GM19467 (cell line): ENCODE results near the gene CAMK1D.
"Not testable (repeated sequence)": the region's sequence is repeated elsewhere in the genome, so short reads cannot be mapped to it uniquely, and the experiment has no call there.

Source experiments
- ATAC-seq: cut with Tn5 transposase; IDR thresholded peaks from one replicate; pipeline ENCODE4 v1.9.1; 2021; ENCODE audit warnings: mild to moderate bottlenecking, moderate library complexity; ENCODE audit not compliant: unreplicated experiment

Gene CAMK1D

GRCh38 chr10:12340371-12340770, 9.0 kb upstream of the CAMK1D start:
- no peak for ATAC-seq

- no peak for ATAC-seq
Observed at GRCh38 chr10:12340937-12341336, 8.4 kb upstream of the CAMK1D start.

- ATAC-seq, result no peak
Observed at GRCh38 chr10:12341526-12341925, 7.8 kb upstream of the CAMK1D start.

GRCh38 chr10:12344375-12345110, 4.8 kb upstream of the CAMK1D start:
- no peak for ATAC-seq

- ATAC-seq, result no peak
Observed at GRCh38 chr10:12346707-12347106, 2.6 kb upstream of the CAMK1D start.

- ATAC-seq, result no peak
Observed at GRCh38 chr10:12348294-12348869, 965 bp upstream of the CAMK1D start.

- ATAC-seq, result peak; percentile 51
Observed at GRCh38 chr10:12349629-12350166, 351 bp downstream of the CAMK1D start.

- peak; percentile 30 for ATAC-seq
Observed at GRCh38 chr10:12350167-12350872, 973 bp downstream of the CAMK1D start.

- ATAC-seq, result no peak
Observed at GRCh38 chr10:12350925-12351324, 1.6 kb downstream of the CAMK1D start.

GRCh38 chr10:12351447-12351846, 2.1 kb downstream of the CAMK1D start:
- no peak for ATAC-seq

- ATAC-seq, result no peak
Observed at GRCh38 chr10:12351889-12352288, 2.5 kb downstream of the CAMK1D start.

GRCh38 chr10:12353399-12354242, 4.3 kb downstream of the CAMK1D start:
- no peak for ATAC-seq

- not testable (repeated sequence) for ATAC-seq
Observed at GRCh38 chr10:12354696-12355095, 5.3 kb downstream of the CAMK1D start.

GRCh38 chr10:12355384-12355783, 6.0 kb downstream of the CAMK1D start:
- no peak for ATAC-seq

GRCh38 chr10:12357525-12358151, 8.3 kb downstream of the CAMK1D start:
- ATAC-seq, result no peak

GRCh38 chr10:12358863-12359564, 9.7 kb downstream of the CAMK1D start:
- ATAC-seq, result no peak

GRCh38 chr10:12360461-12360860, 11.1 kb downstream of the CAMK1D start:
- no peak for ATAC-seq

- not testable (repeated sequence) for ATAC-seq
Observed at GRCh38 chr10:12361115-12361514, 11.8 kb downstream of the CAMK1D start.

GRCh38 chr10:12364559-12364958, 15.2 kb downstream of the CAMK1D start:
- ATAC-seq, result no peak

- ATAC-seq, result no peak
Observed at GRCh38 chr10:12367272-12367671, 17.9 kb downstream of the CAMK1D start.
